HG02943 (cell line): ENCODE data around the gene DUOX2.
"Not testable (repeated sequence)": the region's sequence is repeated elsewhere in the genome, so short reads cannot be mapped to it uniquely, and the experiment has no call there.

Source experiments
- ATAC-seq: cut with Tn5 transposase; IDR thresholded peaks from one replicate; pipeline ENCODE4 v1.9.1; 2021; ENCODE audit warnings: mild to moderate bottlenecking, low read depth, moderate library complexity; ENCODE audit not compliant: unreplicated experiment

The DUOX2 gene

DNA sequence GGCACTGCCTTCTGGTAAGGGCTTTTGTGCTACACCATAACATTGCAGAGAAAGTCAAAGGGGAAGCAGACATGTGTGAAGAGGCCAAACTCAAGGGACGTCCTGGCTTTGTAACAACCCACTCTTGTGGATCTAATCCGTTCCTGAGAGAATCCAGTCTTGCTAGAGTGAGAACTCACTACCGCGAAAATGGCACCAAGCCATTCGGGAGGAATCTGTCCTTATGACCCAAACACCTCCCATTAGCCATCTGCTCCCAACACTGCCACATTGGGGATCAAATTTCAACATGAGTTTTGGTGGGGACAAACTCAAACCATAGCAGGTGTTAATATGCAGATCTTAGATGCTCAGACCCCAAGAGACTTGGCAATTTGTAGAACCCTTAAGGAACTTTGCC lies 34.8 kb downstream of the DUOX2 start:
- not testable (repeated sequence) for ATAC-seq

DNA sequence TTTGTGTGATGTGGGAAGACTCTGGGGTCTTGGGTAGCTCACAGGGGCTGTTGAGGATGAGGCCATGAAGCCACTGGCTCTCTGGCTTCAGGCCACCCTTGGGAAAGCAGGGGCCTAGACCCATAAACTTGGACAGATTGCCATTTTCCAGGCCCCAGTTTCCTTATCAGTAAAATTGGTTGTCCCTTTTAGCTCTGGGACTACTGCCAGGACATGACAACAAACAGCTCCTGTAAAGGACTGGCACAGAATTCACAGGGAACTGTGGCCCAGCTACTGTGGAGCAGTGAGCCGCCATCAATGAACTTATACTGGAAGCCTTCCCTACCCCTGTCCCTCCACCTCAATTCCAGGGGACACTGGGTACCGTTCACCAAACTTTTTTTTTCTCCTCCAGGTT lies 36.6 kb downstream of the DUOX2 start:
- not testable (repeated sequence) for ATAC-seq

DNA sequence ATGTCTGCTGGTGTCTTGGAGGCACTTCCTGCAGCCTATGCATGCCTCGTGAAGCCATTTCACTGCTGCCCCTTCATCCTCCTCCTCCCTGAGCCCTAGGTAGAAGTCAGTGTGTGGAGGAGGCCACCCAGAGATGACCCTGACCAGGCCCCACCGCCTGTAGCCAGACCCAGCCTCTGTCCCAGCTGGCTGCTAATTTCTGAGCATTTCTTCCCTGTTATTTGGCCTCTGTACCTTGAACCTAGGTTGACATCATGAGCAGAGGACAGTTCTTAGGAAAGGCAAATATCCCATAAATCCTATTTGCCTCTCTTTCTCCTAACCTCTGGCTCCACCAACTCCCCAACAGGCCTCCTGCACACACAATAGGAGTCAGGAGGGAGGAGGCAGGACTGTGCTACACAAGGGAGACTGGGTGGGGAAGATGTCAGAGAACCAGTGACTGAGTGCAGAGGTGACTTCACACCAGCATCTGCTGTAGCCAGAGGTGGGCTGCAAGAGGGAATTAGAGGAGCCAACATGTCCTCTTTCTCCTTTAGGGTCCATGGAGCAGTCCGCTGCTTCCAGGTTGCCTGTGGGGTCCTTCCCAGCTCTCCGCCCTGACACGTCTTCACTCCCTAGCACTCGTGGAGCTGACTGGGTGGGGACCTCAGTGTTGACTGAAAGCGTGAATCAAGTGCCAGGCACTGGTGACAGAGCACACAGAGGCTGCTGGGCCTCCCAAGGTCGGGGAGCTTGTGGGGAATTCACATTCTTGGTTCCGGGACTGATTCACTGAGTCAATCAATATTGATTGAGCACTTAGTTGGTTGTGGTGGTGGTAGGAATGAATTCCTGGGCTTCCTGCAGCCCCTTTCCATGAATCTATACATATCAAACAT lies 38.3 kb downstream of the DUOX2 start:
- ATAC-seq, result not testable (repeated sequence)

DNA sequence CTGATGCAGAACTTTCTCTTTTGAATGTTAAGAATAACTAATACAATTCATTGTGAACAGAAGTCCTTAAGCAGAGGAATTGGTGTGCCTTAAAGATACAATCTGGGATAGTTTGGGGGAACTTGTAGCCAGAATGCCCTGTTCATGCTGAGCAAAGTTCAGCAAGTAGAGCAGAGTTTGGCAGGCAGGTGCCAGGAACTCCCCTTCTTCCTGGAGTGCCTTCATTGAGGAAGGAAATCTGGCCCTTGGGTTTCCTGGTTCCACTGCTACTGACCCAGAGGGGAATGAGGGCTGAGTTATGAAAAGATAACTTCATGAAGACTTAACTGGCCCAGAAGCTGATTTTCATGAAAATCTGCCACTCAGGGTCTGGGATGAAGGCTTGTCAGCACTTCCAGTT lies 40.4 kb downstream of the DUOX2 start:
- ATAC-seq, result not testable (repeated sequence)

DNA sequence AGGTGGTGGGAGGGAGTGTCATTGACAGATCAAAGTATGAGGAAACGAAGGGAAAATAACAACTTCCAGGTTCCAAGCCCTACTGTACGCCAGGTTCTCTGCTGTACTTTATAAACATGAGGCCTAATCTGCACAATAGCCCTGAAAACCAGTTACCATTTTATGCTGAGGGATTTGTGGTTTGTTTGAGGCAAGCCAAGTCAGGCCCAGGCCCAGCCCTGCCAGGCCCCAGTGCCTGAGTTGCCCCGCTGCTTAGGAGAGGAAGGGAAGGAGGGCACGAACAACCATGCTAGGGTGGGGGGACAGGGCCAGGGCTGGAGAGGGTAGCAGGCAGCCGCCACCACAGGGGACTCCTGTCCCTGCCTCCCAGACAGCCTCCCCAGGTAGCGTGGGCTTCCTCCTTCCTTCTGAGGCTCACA lies 44.0 kb downstream of the DUOX2 start:
- not testable (repeated sequence) for ATAC-seq

DNA sequence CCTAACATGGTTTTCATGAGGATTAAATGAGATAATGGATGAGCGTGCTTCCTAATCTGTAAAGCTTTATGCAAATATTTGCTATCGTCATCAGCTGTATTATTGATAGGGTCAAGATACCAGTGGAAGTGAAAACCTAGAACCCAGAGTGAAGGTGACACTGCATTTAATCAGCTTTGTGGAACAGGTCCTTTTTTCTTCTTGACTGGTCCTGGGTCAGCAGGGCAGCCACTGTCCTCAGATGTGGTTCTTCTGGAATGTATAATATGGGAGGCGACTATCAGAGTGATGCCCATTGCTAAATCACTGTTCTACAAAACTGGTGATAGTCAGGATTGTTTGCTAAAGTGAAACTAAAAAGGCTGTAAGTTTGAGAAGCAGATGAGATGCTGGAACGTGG lies 49.6 kb downstream of the DUOX2 start:
- no peak for ATAC-seq

DNA sequence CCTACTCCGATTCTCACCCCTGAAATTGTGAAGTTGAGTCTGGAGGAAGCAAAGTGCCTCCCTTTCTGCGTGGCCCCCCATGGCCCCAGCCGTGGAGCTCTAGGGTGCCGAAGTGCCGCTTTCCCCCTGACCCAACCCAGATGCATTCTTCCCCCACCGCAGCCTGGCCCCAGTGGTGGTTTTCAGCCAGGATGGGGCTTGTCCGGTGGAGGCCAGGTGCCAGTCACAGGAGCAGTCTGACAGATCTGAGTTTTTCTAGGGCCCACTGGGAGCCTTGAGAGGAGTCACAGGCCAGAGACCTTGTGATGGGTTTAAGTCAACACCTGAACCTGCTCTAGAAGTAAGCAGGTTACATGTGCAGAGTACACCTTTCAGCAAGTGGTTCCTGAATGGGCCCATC lies 51.7 kb downstream of the DUOX2 start:
- ATAC-seq, result not testable (repeated sequence)

DNA sequence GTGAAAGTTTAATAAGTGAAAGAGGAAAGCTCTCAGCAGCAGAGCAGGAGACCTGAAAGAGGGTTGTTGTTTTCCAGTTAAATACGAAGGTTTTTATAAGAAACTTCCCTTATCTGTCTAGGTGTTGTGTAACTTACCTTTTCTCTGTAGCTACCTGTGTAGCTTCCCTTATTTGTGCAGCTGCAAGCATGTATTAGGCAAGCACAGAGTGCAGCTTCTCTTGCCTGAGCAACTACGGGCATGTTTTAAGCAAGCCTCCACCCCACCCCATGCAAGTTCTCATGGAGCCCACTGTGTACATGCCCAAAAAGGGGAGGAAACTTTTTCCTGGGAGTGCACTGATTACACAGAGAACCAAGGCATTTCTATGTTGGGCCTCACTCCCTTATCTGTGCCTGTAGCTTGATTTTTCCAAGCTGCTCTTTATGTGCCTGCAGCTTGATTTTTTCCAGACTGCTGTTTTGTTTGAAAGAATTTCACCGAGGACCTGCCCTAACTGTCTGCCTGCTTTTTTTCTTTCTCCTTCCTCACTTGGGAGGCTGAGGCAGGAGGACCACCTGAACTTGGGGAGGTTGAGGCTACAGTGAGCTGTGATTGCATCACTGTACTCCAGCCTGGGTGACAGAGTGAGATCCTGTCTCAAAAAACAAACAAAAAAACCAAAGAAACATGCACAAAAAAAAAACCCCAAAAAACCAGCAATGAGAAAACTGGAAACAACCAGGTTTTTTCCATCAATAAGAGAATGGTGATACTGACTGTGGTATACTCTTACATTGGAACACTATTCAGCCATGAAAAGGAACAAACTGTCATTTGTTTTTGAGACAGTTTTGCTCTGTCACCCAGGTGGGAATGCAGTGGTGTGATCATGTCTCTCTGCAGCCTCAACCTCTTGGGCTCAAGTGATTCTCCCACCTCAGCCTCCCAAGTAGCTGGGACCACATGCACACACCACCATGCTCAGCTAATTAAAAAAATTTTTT lies 55.0 kb downstream of the DUOX2 start:
- not testable (repeated sequence) for ATAC-seq

DNA sequence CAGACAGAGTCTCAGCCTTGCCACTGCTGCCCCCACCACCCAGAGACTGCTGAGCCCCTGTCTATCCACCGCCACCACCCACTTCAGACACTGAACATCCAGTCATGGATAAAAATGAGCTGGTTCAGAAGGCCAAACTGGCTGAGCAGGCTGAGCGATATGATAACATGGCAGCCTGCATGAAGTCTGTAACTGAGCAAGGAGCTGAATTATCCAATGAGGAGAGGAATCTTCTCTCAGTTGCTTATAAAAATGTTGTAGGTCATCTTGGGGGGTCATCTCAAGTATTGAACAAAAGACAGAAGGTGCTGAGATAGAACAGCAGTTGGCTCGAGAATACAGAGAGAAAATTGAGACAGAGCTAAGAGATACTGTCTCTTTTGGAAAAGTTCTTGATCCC lies 61.3 kb downstream of the DUOX2 start:
- not testable (repeated sequence) for ATAC-seq

DNA sequence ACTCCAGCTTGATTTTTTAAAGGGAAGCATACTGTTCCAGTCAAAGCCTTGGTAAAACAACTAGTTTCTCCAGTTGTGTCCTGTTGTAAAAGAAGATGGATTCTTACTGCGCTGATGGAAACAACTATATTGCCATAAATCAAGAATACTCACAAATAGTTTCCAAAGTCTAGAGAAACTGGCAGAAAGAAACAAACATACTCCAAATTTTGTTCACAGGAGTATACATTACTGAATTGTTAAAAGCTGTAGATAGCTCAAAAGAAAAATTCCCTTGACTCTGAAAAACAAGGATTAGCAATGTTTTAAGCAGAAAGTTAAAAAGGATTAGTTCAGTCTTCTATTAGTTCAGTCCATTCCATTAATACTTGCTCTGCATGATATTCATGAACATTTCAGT lies 63.4 kb downstream of the DUOX2 start:
- ATAC-seq, result no peak

DNA sequence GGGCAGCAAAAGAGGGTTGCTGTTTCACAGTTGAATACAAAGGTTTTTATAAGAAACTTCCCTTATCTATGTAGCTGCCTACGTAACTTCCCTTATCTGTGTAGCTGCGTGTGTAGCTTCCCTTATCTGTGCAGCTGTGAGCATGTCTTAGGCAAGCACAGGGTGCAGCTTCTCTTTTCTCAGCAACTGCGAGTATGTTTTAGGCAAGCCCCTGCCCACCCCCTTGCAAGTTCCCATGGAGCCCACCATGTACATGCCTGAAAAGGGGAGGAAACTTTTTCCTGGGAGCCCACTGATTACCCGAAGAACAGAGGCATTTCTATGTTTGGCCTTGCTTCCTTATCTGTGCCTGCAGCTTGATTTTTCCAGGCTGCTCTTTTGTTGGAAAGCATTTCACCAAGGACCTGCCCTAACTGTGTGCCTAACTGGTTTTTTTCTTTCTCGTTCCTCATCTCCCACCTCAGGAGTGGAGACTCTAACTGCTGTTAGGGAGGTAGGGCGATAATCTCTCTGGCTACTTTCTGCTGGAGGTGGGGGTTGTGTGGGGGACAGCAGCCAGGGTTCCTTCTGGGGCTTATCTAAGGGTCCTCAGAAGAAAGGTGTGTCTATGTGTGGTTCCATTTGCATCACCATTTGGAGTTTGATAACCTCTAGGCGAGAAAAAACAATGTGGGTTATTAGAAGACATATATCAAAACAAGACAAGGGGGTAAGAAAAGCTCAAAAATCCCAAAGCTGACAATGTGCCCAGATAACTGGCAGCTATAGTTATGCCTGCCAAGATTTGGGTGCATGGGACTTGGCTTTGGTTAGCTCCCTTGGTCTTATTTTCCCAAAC lies 65.0 kb downstream of the DUOX2 start:
- no peak for ATAC-seq

DNA sequence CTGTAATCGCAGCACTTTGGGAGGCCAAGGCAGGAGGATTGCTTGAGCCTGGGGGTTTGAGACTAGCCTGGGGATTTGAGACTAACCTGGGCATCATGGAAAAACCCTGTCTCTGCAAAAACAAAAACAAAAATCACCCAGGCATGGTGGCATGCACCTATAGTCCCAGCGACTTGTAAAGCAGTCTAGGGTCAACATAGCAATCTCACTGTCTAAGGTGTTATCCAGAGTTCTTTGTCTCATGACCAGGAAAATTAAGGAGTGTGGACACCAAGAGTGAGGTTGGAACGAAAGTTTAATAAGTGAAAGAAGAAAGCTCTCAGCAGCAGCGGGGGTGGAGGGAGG lies 65.6 kb downstream of the DUOX2 start:
- ATAC-seq, result not testable (repeated sequence)

DNA sequence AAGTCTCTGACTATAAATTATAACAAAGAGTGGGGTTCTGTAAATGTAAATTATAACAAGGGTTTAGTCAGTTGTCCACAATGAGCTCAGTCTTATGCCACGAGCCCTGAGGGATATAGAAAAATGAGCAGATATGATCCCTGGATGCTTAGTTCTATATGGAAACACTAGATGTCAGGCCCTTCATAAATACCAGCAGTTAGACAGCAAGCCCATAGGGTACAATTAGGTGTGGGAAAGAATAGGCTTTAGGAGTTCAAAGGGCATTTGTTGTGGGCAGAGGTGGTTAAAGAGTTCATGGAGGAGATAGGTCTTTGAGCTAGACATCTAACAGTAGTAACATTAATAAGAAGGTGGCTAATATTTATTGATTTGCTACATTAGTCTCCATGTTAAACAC lies 69.7 kb downstream of the DUOX2 start:
- ATAC-seq, result not testable (repeated sequence)

DNA sequence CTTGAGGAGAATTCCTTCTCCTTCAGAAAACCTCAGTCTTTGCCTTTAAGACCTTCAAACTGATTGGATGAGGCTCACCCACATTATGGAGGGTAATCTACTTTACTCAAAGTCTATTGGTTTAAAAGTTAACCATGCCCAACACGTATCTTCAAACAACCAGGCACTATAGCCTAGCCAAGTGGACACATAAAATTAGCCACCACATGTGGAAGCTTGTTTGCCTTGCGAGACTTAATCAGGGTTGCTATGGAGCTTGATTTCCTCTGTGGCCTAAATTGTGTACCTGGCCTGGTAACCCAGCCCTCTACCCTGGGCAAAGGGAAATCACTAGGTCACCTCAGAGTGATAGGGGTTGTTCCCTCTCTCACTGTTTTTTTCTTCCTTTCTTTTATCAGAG lies 71.1 kb downstream of the DUOX2 start:
- ATAC-seq, result not testable (repeated sequence)
